Germinal center (tissue), 1 donor: ENCODE results near the gene DDX49.

Experiments used
- DNase-seq: peaks from one replicate; pipeline ENCODE4 v3.0.0; 2012; ENCODE audit warnings: mixed read lengths, low spot score

The DDX49 gene

DNA sequence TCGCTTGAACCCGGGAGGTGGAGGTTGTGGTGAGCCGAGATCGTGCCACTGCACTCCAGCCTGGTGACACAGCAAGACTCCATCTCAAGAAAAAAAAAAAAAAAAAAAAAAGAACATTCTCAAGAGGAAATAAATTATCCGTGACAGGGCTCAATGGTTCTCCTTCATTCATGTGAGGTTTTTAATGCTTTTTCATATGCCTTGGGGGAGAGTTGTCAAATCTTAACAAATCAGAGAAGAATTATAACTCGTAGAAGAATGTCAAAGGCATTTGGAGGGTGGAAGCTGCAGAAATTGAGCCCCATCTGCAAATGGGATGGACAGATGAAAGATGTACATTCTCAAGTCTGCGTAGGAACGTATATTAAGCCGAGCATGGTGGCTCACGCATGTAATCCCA, 56.4 kb downstream of the DDX49 start:
- DNase-seq: no peak
